ENCODE results near the gene KCND1. TPM values are rescaled to one million over a fixed set of nuclear protein-coding genes. Genes with fewer than 3 reads are reported as not detected.
"Not testable (repeated sequence)": the region's sequence is repeated elsewhere in the genome, so short reads cannot be mapped to it uniquely, and the experiment has no call there.

The KCND1 gene
- polyA plus RNA-seq (2013, experiment 1 of 2; ENCODE audit: insufficient read length), result 1.3 TPM
- polyA plus RNA-seq (2013, experiment 2 of 2; ENCODE audit: insufficient read length), result 1.6 TPM

GRCh38 chrX:48971249-48972219, at the start of gene KCND1:
Gene KCND1 (minus strand): TSS chrX:48971844. CDS start chrX:48970271, 1,573 bp downstream.
- peak; percentile 38 for DNase-seq

- no peak for DNase-seq
These were observed 48.1 kb upstream of the KCND1 start for GRCh38 chrX:49019599-49020249.

- DNase-seq, result no peak
These were observed 47.4 kb upstream of the KCND1 start for GRCh38 chrX:49019050-49019449.

- no peak for DNase-seq
These were observed 32.1 kb upstream of the KCND1 start for GRCh38 chrX:49003696-49004095.

DNA sequence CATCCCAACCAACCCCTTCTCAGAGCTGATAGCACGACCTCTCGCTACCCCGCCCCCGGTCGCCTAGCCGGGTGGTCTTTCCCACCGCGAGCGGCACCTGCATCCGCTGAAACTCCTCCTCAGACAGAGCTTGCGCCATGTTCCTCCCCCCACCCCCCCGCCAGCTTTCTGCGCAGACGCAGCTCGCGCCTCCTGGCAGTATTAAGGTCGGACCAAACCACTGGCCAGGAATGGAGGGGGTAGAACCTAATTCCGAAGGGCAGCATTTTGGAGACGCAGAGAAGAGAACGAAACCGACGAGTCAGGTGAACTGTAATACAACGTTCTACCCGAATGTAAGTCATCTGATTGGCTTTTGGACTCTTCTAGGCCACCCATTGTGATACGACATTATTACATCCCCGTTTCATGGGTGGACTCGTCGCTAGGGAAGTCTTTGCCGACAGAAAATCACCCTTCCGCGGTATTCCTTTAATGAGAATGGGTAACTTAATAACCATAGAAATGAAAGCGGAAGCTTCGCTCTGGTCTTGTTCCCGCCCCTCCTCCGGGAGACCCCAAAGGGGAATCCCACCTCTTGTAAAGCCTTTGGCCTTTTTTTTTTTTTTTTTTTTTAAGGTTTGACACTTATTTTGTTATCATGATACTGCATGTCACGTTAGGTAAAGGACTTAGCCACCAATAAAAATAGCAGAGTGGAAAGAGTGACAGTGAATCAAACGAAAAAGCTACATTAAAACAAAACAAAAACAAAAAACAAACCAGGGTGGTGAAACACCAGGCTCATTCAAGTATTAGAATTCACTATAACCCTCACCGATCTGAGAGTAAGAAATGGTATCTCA, 30.7 kb upstream of the KCND1 start, which contains the start of gene GRIPAP1:
Gene GRIPAP1, minus strand, starts transcription at position 174 of the 845 bp plus-strand sequence. Its CDS starts 35 bp downstream, at position 139.
- peak; percentile 81 for DNase-seq

- peak; percentile 42 for DNase-seq
These were observed 30.0 kb upstream of the KCND1 start for GRCh38 chrX:49001521-49002090.

DNA sequence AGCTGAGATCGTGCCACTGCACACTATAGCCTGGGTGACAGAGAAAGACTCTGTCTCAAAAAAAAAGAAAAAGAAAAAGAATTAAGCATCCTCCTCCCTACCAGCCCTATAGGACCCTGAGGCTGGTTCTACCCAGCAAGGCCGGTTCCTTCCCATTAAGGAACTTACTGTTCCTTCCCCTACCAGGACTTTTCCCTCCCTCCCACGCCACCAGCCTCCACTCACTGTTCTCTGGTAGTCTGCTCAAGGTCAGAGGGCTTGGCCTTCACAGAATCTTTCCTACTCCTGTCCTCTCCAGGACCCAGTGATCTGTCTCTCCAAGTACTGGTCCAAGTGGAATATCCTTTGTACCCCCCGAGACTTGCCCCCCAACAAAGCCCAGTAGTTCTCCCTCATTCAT, 29.0 kb upstream of the KCND1 start:
- DNase-seq, result no peak

DNA sequence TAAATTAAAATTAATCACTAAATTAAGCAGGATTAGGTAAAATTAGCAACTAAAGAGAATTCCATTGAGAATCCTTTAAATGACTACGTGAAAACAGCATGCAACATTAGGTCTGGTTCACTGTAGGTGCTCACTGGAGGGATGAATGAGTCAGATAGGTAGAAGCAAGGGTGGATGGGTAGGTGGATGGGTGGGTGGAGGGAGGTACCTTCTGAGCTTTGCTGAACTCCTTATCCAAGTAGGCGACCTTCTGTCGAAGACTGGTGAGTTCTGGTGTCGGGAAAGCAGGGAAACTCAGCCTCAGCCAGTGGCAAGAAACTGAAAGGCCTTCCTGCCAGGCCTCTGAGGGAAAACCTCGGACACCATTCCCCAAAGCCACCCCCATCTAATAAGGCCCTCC, 27.4 kb upstream of the KCND1 start:
- no peak for DNase-seq

DNA sequence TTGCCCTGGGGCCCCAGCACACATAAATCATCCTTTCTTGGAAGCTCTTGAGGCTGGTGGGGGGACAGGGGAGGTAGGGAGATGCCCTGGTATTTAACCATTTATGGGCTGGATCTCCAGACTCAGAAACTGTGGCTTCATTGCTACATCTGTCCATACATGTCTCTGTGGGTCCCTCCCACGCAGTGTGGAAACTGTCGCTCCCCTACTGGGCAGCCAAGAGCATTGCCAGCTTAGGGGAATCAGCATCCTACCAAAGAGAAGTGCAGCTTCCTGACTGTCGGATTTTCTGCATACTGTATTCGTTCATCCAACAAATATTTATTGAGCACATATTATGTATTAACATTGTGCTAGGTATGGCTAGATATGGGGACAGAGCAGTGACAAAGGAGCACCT, 26.7 kb upstream of the KCND1 start:
- no peak for DNase-seq

GRCh38 chrX:48997865-48998264, 26.2 kb upstream of the KCND1 start:
- DNase-seq, result no peak

DNA sequence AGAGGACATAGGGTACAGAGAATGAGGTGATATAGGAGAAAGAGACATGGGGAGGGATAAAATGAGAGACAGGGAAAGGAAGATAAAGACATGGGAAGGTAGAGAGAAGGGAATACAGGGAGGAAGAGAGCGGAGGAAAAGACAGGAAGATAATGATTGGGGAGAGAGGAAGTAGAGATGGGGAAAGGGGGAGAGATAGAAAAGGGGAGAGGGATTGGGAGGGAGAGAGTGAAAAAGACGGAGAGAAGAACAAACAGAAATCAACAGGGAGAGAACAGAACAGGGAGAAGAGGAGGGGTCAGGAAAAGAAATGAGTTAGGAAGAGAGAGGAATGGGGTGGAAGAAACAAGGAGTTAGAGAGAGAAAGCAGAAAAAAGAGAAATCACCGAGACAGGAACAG, 25.8 kb upstream of the KCND1 start:
- no peak for DNase-seq

- no peak for DNase-seq
These were observed 25.3 kb upstream of the KCND1 start for GRCh38 chrX:48996969-48997368.

DNA sequence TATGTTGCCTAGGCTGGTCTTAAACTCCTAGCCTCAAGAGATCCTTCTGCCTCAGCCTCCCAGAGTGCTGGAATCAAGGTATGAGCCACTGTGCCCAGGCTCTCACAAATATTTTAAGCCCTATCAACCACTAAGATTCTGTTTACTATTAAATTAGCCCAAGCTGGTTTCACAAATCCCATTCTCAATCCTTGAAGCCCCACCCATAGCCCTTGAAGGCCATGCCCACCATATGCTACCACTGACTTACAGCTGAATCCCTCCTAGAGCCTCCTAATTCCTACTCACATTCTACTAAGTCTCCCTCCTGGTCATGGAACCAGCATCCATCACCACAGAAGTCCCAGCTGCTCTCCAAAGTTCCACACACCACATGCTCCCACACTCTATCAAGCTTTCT, 20.7 kb upstream of the KCND1 start:
- DNase-seq, result no peak

DNA sequence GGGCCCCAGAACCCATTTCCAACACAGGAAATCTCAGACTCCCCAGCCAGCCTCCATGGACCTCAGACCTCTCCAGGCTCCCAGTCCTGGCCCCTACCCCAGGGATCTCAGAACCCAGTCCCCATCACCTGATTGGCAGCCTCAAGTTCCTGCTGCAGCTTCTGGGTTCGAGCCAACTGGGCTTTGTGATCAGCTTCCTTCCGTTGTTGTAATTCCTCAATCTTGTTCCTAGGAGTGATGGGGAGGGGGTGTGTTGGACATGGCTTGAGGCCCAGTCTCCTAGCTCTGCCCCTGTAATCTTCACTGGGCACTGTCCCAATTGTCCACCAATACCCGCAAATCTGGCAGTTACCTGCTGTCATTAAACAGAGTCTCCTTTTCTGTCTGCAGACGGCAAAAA, 17.8 kb upstream of the KCND1 start:
- DNase-seq, result no peak

GRCh38 chrX:48983896-48984295, 12.3 kb upstream of the KCND1 start:
- DNase-seq, result no peak

- DNase-seq, result no peak
These were observed 11.4 kb upstream of the KCND1 start for GRCh38 chrX:48983081-48983480.

- no peak for DNase-seq
These were observed 9.5 kb upstream of the KCND1 start for GRCh38 chrX:48981178-48981577.

GRCh38 chrX:48980341-48980740, 8.7 kb upstream of the KCND1 start:
- not testable (repeated sequence) for DNase-seq

DNA sequence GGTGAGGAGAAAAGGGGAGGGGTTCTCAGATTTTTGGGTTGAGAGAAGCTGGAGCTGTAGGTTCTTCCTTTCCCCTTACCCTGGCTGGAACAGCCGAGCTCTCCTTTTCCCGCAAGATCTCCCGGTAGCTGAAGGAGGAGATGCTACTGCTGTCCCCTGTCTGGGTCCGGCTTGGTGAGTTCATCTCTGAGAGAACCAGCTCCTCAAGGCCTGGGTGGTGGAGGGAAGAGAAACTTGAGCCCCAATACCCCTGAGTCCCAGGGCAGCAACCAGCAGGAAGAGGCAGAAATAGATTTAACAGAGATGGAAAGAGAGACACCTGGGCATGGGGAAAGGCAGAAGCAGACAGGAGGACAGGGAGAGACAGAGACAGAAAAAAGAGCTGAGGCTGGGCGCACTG, 6.6 kb upstream of the KCND1 start:
- no peak for DNase-seq

DNA sequence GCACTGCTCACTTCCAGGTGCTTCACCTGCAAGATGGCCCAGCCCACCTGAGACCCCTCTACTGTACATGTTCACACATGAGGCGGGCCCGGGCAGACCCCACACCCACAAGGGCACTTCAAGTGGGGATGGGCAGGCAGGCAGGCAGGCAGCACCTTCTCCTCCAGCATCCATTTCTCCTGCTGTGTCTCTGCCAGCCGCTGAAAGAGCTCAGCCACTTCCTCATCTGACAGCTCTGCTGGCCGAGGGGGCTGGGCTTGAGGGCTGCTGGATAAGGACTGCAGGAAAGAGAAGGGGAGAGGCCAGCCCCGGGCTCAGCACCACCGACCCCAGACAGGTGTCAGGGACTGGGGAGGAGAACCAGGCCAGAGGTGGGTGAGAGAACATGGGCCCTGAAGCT, 4.4 kb upstream of the KCND1 start:
- no peak for DNase-seq

GRCh38 chrX:48975541-48975940, 3.9 kb upstream of the KCND1 start:
- no peak for DNase-seq

DNA sequence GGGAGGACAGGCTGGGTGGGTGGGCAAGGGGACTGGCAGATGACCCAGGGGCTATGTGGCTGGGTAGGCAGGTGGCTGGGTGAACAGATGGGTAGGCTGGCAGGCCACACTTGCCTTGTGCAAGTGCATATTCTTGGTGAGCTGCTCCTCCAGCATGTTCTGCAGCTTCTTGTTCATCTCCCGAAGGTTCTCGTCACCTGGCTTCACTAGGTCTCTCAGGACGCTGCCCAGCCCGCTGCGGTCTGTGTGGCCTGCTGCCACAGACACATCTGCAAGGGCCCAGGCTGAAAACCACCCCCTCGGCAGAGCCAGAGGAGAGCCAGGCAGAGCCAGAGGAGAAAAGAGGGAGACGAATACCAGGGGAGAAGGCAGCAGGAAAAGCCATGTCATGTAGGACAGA, 3.4 kb upstream of the KCND1 start:
- no peak for DNase-seq

Measured in fibroblast of skin of back (primary cell).